NCI-H2227 (cell line): ENCODE measurements around the gene ICA1.

ENCODE experiments used
- DNase-seq: peaks from one replicate; lab custom pipeline; 2025; ENCODE audit not compliant: unreplicated experiment; lab: John Stamatoyannopoulos, UW

The ICA1 gene

DNA sequence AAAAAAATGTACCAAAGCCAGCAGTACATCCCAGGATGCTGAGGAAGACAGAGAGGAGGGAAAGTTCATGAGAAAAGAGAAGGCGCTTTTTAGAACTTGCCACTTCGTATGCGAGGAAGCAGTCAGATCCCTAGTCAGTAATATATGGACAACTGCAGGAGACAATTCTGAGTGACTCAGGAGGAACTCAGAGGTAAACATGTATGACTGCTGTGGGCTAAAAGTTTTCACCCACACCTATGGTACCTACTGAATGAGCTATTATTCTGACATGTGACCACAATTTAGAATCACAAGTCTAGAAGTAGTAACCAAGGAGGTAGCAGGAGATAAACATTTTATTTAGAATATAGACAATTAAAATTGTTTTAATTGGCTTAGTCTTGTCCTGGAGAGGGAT lies 126.5 kb downstream of the ICA1 start:
- DNase-seq: no peak

DNA sequence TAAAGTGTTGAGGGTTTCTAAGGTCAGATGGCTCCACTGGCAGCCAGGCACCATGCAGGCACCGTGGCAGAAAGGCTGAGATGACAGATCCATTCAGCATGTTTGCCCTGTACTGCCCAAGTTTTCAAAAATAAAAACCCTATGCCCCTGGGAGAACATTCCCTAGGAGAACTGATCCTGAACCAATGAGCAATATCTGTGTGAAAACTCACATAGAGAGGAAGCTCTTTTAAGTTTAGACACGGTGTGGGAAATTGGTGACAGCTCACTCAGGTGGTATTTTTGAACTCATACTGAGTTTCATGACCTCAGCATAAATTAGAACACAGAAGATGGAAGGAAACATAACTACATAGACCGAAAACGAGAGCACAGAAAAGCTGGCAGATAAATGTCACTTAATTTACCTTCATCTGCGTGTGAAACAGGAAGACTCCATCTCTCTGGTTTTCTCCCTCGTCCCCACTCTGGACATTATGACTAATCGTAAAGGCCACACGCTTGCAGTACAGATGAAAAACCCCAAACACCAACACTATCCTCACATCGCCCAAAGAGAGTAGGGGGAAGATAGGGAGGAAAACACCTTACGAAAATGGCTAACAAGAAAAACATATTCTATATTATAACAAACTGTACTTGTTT lies 127.8 kb downstream of the ICA1 start:
- no peak for DNase-seq

DNA sequence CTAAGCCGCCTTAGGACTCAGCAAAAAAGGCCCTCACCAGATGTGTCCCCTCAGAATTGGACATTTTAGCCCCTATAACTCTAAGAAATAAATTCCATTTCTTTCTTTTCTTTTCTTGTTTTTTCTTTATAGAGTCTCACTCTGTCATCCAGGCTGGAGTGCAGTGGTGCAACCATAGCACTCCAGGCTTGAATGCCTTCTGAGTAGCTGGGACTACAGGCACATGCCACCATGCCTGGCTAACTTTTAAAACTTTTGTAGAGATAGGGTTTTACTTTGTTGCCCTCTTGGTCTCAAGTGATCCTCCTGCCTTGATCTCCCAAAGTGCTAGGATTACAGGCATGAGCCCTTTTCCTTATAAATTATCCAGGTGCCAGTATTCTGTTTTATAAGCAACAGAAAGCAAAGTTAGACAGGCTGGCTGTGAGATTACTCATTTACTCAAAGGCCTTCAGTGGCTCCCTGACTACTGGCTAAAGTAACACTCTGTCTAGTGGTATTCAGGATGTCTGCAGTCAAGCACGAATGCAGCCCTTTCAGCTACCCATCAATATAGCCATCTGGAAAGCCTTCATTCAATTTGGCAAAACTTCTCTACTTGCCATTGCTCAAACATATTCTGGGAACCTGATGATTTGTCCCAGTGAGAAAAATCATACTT lies 128.6 kb downstream of the ICA1 start:
- no peak for DNase-seq

DNA sequence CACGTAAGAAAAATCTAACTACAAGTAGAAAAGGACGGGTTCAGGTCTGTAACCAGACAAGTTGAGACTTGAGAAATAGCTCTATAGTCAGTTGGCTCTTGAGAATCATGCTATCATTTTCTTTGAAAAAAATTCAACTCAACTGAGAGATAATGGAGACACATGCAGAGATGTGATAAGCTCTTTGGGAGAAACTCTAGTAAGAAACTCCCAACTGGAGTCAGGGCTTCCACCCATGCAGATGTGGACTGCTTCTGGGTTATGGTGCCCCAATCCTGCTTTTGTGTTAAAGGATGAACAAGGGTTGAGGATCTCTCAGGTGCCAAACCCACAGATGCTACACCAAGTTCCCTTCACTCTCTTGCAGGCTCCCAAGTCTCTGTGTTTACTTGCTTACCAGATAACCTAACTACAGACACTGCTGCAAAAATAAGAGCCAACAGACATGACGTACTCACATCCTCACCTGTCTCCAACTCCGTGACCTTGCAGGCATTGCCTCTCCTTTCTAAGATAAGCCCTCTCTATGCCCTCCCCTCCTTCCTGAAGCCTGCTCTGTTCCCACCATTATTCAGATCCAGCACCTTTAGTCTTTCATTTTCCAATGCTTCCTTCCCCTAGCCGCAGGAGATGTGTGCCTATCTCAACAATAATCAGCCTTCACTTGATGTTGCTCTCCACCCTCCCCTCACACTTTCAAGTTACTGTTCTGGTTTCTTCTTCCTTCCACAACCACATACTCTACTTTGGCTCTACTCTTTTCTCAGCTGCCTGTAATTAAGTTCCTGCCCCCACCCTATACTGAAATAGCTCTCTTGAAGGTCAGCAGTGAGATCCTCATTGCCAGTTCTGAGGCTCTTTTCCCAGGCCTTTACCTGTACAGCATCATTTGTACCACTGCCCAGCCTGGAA lies 130.0 kb downstream of the ICA1 start:
- DNase-seq: no peak

DNA sequence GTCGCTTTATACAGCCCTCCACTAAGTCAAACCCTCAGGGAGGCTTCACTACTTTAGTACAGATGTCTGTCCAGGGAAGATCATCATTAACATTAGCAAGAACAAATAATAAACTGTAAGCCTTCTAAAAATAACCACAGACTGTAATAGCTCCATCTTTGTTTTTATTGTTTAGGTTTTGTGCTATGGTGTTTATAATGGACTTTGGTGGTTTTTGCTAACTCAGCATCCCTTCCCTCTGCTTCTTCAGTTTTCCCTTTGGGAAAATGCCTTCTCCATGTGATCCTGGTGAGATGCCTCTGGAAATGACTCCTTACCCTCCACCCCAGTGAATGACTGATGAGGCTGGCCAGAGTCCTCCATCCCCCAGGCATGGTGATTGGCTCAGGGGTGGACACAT lies 131.3 kb downstream of the ICA1 start:
- DNase-seq: no peak

DNA sequence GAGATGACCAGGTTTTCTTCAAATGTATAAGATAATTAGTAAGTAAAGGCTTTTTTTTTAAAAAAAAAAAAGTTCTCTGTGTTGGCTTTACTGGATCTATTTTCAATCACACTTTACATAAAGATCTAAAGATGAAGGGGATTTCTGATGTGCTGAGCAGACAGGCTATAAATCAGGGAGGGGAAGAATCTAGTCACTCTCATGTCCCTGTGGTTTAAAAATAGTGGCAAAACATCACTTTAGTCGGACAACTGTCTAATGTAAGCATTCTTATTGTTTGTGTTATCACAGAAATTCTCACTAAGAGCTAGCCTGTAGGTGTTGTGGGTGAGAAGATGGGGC lies 132.7 kb downstream of the ICA1 start:
- no peak for DNase-seq

DNA sequence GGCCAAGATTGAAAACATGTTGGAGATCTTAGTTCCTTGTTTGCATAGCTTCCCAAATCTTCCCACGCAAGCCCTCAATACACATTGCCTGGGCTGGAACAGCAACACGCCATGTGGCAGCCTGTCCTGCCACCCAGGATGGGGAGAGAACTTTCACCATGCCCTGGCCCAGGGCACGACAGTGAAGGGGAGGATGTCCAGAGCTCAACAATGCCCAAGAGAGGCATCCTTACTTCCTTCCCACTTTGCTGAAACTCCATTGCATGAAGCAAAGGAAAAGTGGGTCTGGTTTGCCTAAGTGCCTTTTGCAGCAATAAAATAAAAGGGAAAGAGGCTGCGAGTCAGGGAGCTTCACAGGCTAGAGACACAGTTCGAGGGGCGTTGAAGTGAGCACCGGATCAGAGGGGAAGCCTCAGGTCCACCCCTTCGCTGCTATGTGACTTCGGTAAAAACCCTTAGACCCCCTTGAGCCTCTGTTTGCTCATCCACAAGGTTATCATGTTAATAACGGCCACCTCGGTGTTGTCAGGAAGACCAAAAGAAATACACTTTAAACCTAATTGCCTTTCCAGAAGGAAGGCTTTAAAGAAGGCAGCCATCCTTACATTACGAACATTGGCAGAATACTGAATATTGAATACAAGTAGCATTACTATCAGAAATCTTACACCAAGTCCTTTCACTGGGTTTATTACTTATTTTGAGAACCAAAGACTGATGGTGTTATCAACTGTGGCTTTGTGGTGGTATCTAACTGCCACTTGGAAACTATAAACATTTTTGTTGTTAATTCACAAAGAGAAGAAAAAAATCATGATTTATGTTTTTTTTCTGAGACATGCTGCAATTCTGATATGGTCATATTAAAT lies 133.3 kb downstream of the ICA1 start:
- no peak for DNase-seq

DNA sequence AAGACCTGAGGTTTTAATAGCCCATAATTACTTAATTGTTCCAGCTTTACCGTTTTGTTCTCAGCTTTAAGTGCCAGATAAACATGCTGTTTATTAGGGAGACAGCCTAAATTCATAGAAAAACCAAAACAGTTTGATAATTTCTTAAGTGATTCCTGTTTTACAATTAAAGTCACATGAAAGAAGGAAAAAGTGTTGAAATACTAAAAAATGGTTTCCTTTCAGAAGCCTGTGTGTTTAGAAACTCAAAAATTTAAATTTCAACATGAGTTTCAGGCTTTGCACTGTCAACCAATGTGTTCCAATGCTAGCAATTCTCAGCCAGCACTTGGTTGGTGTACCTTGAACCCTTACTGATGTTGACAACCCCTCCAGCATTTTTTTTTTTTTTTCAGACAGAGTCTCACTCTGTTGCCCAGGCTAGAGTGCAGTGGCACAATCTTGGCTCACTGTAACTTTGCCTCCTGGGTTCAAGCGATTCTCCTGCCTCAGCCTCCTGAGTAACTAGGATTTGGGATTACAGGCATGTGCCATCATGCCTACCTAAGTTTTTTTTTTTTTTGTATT lies 135.3 kb downstream of the ICA1 start:
- no peak for DNase-seq

DNA sequence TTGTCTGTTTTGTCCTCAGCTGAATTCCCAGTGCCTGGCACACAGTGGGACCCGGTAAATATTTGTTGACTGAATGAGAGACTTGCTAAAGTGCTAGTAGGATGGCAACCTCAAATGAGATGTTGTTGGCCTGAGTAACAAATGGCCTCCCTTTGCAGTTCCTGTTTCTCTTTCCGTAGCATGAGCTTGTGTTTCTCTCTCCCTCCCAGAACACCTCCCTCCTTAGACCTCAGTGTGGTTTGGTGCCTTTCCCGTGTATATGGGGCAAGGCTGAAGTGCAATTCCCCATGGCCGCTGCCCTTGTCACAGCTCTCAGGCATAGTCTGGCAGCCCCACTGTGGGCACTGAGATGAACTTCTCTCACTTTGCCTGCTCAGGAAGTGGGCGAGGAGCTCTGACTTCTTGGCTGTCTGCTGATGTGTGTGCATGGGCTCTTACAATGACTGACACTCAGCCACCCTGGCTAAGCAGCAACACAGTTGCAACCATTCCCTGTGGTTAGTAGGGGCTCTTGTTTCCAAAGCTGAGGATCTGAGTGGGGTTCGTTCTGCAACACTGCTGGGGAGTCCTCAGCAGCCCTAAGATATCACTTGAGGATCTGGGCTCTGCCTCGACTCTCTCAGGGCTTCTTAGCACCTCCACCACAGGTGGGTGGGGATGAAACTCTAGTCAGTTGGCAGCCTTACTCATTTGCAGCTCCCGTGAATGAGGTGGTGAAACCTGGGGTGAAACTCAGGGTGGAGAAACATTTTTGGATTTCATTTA lies 136.1 kb downstream of the ICA1 start:
- DNase-seq: no peak

DNA sequence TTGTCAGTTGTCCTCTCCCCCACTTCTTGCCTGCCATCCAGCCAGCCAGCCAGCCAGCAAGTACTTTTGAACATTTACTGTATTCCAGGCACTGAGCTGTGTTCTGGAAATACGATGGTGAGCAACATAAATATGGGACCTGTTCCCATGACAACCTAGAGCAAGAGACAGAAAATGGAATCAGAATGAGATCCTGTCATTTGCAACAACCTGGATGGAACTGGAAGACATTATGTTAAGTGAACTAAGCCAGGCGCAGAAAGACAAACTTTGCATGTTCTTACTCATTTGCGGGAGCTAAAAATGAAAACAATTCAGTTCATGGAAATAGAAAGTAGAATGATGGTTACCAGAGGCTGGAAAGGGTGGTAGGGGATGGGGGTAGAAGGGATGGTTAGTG lies 140.7 kb downstream of the ICA1 start:
- no peak for DNase-seq

DNA sequence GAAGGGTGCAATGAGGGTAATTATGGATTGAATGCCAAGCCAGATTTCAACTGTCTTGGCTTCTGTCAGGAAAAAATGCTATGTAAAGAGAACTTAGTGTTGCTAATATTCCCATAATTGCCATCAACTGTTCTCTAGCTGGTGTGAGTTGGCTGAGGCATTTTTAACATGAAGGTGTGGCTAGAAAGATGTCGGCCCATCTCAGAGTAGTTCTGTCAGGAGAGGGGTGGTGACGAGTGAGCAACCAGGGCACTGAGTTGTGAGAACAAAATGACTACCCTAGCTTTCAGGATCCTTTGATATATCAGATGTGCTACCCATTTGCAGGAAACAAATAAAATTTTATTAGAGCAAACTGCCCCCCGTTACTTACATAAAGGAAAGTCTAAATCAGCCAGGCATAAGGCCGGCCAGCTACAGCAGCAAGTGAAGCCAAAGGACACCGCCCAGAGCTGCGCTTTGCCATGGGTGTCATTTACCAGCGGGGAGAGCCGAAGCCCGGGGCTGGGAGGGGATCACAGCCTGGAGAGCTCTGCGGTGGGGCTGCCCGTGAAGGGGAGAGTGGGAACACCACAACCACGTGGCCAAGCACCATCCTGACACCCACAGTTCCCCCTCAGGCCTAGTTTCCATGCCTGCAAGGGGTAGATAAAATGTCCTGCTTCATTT lies 141.4 kb downstream of the ICA1 start:
- DNase-seq: no peak

DNA sequence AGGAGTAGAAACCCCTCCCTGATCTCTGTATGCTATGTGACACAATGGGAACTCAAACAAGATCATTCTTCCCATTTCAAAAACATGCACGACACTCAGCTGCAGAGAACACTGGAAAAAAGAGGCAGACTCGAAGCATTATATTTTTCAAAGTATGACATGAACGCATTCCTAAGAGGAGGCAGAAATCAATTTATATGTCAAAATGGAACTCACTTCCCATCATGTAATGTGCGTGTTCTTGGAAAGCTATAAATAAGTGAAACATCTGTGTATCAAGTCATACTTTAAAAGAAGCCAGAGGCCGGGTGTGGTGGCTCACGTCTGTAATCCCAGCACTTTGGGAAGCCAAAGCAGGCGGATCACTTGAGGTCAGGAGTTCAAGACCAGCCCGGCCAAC lies 142.7 kb downstream of the ICA1 start:
- no peak for DNase-seq

DNA sequence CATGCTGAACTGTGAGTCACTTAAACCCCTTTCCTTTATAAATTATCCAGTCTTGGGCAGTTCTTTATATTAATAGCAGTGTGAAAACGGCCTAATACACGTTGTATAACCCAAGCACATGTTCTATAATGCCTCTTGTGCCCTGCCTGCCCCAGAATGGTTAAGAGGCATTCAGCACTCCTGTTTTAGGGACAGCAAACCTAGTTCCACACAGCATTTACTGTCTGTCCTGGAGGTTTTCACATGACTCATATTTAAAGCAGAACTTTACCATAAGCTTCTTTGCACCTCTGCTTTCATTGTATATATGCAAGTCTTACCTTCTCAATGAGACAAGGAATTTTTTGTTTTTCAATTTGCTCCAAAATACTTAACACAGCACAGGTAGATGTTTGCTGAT lies 144.8 kb downstream of the ICA1 start:
- no peak for DNase-seq

DNA sequence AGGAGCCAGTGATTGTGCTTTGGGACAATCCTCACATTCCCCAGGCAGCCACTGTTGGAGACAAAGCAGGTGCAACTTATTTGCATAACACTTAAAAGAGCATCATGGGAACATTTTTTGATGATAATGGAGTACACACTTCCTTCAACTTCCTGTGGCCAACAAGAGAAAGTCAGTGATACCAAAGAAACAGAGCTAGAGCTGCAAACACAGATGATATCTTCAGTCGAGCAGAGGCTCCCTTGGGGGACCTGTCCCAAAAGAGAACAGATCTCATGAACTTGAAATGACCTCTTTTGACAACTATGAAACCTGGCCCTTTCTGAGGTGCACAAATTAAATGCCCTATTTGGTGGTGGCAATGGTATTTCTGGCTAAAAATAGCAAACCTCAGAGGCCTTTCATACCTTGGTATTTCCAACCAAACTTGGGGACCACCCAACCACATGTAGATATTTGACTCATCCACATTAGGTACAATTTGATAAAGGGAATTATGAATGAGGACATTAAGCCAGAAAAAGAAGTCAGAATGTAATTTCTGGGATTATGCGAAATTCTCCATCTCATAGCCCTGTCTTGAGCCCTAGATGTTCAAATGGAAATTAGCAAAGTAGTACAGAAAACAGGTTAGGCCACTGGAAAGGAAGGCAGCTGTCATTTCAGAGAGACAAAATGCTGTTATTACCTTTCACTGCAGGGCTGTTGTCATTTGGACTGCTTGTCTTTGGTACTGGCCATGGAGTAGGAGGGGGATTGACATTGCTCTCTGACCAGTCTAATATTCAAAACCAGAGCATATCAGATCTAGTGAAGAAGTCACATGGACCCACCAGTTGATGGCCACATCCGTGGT lies 146.2 kb downstream of the ICA1 start:
- DNase-seq: no peak

DNA sequence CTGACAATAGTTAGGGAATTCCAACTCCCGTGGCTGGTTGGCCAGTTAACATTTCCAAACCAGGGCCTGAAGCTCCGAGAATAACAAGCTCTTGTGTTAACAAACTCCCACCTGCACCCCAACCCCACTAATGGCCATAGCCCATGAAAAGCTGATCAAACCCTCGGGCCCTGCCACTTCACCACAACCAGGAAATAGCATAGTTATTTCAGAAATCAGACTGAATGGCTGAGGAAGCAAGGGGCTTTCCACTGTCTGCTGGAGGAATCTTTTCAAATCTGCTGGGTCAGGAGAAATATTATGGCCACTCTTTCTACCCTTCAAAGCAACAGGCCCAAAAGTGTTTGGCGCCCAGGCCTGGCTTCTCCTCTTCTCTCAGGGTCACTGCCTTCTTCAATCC lies 147.8 kb downstream of the ICA1 start:
- no peak for DNase-seq

DNA sequence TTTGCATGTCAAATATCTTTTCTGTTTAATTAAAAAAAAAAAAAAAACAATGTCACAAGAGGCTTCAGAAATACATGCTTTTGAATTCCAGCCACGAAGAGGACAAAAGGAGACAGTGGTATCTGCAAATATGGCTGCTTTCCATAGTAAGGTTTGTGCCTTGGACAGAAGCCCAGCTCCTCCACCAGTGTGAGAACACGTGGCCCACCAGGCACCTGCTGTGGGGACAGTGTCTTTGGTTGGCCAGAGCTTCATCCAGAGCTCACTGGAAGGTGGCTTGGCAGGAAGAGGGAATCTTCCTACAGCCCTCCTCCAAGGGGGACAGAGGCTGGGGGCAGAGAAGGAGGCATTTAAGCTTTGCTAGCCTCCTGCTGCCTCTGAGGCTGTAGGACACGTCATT lies 148.8 kb downstream of the ICA1 start:
- no peak for DNase-seq

DNA sequence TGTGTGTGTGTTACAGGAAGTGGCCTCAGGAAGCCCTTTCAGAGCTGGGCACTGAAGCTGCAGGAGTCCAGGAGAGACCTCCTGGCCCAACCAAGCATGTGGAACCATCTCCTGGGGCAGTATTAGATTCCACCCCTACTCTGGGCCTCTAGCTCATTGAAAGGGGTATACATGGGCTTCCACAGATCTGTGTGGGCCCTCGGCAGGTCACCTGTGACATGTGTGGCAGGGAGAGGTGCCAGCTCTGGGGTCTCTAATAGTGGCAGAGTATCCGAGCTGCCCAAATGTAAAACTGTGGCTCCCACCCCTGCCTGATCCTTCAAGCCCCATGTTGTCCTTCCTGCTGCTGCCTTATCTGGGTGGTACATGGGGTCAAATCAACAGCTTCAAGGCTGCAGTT lies 149.3 kb downstream of the ICA1 start:
- no peak for DNase-seq

DNA sequence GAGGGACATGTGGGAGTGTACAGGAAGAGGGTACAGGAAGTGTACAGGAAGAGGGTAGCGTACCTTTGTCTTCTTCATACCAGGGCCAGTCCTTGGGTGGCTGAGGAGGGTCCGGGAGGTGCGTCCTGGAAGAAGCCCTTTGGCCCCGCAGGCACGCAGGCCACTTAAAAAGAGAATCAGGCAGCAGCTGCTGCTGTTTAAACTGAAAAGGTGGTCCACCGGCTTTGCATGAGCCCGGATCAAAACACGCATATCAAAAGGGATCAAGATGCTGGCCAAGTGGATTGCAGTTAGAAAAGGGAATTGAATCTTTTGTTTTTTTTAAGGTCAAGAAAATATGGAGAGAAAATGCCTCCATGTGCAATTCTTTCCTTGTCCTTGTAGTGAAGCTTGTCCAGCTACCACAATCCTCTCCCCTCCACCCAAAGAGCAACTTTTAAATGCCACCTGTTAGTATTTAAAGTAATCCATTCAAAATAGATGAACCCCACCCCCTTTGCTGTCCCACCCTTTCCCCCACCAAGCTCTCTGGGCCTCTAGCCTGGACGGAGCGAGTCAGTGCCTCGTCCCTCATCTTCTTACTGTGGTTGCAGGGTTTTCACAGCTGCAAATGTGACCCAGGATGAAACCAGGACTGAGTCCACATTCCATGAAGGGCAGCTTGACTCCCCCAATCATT lies 150.5 kb downstream of the ICA1 start:
- no peak for DNase-seq
